A204.1 (cell line): ENCODE measurements around the gene SCAF11.
A peak's percentile ranks its signal among the peaks of the same experiment; 100 is the strongest.
"Not testable (repeated sequence)": the region's sequence is repeated elsewhere in the genome, so short reads cannot be mapped to it uniquely, and the experiment has no call there.

Experiments used
- FAIRE-seq: peaks from 2 replicates; lab custom pipeline; 2012; peaks lifted over from hg19 to GRCh38; lab: Jason Lieb, UNC

Gene SCAF11

GRCh38 chr12:45990468-45991283, at the start of gene SCAF11:
SCAF11 (minus strand) TSS chr12:45990574; CDS start chr12:45964167, 26,407 bp downstream.
- FAIRE-seq, result peak; percentile 96

GRCh38 chr12:46037066-46037465, 46.7 kb upstream of the SCAF11 start:
- not testable (repeated sequence) for FAIRE-seq

GRCh38 chr12:46027172-46027571, 36.8 kb upstream of the SCAF11 start:
- no peak for FAIRE-seq

- no peak for FAIRE-seq
These were observed 33.7 kb upstream of the SCAF11 start for GRCh38 chr12:46024099-46024498.

- FAIRE-seq, result no peak
These were observed 30.4 kb upstream of the SCAF11 start for GRCh38 chr12:46020768-46021167.

- FAIRE-seq, result not testable (repeated sequence)
These were observed 28.3 kb upstream of the SCAF11 start for GRCh38 chr12:46018712-46019111.

- not testable (repeated sequence) for FAIRE-seq
These were observed 27.5 kb upstream of the SCAF11 start for GRCh38 chr12:46017866-46018375.

- no peak for FAIRE-seq
These were observed 15.4 kb upstream of the SCAF11 start for GRCh38 chr12:46005823-46006222.

GRCh38 chr12:46005151-46005797, 14.9 kb upstream of the SCAF11 start:
- peak; percentile 94 for FAIRE-seq

- FAIRE-seq, result no peak
These were observed 14.3 kb upstream of the SCAF11 start for GRCh38 chr12:46004715-46005114.

- FAIRE-seq, result not testable (repeated sequence)
These were observed 9.7 kb upstream of the SCAF11 start for GRCh38 chr12:46000076-46000475.

GRCh38 chr12:45994736-45995135, 4.4 kb upstream of the SCAF11 start:
- no peak for FAIRE-seq

- FAIRE-seq, result no peak
These were observed 1.2 kb upstream of the SCAF11 start for GRCh38 chr12:45991284-45992249.

GRCh38 chr12:45989721-45990467, 480 bp downstream of the SCAF11 start:
- FAIRE-seq, result no peak

GRCh38 chr12:45989287-45989686, 1.1 kb downstream of the SCAF11 start:
- no peak for FAIRE-seq

- no peak for FAIRE-seq
These were observed 2.1 kb downstream of the SCAF11 start for GRCh38 chr12:45988264-45988663.

- no peak for FAIRE-seq
These were observed 3.0 kb downstream of the SCAF11 start for GRCh38 chr12:45987340-45987727.

GRCh38 chr12:45986641-45987339, 3.6 kb downstream of the SCAF11 start:
- no peak for FAIRE-seq

GRCh38 chr12:45981075-45981837, 9.1 kb downstream of the SCAF11 start:
- FAIRE-seq, result no peak

- no peak for FAIRE-seq
These were observed 9.8 kb downstream of the SCAF11 start for GRCh38 chr12:45980540-45980939.
